HuH-7 (cell line): ENCODE measurements around the gene TIGD2.
A peak's percentile ranks its signal among the peaks of the same experiment; 100 is the strongest.

Source experiments
- DNase-seq: peaks from one replicate; pipeline ENCODE4 v3.0.0; 2011; ENCODE audit warnings: low spot score

Gene TIGD2

GRCh38 chr4:89110986-89111832 is at the start of gene TIGD2:
TIGD2 (plus strand) TSS chr4:89111533; CDS start chr4:89112975, 1,442 bp downstream.
- peak; percentile 79 for DNase-seq

- DNase-seq: no peak
Observed at GRCh38 chr4:89064848-89065247, 46.5 kb upstream of the TIGD2 start.

- no peak for DNase-seq
Observed at GRCh38 chr4:89067417-89067816, 43.9 kb upstream of the TIGD2 start.

DNA sequence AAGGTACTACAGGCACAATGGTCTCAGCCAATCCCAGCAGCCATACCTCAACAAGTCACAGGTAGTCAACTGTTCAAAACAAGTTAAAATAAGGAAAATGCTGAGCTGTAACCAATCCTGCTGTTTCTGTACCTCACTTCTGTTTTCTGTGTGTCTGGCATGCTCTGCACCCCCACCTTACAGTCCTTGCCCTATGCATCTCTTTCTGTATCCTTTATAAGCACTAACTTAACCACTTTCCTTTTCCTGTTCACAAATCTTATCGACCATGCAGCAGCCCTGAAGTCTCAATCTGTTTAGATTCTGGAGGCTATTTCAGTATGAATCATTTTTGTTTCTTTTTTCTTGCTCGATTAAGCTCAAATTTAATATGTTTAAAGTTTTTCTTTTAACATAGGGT is 41.9 kb upstream of the TIGD2 start:
- no peak for DNase-seq

DNA sequence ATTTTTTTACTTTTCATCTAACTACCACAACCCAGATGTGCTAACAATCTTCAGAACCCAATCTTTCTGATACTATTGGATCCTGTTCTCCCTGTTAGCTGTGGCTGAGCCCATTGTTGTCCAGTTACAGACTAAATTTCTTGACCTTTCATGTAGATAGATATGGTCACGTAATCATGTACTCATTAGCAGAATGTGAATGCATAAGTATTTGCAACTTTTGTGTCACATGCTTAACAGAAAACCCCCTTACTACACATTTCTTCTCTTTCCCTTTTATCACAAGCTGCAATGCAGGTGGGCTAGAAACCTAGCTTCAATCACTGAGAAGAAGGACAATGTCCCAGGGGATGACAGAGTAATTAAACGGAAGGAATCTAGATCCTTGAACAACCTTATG is 41.3 kb upstream of the TIGD2 start:
- DNase-seq: no peak

GRCh38 chr4:89071311-89071710 is 40.0 kb upstream of the TIGD2 start:
- no peak for DNase-seq

- no peak for DNase-seq
Observed at GRCh38 chr4:89072921-89073320, 38.4 kb upstream of the TIGD2 start.

- DNase-seq: no peak
Observed at GRCh38 chr4:89077761-89078160, 33.6 kb upstream of the TIGD2 start.

GRCh38 chr4:89078300-89078699 is 33.0 kb upstream of the TIGD2 start:
- no peak for DNase-seq

DNA sequence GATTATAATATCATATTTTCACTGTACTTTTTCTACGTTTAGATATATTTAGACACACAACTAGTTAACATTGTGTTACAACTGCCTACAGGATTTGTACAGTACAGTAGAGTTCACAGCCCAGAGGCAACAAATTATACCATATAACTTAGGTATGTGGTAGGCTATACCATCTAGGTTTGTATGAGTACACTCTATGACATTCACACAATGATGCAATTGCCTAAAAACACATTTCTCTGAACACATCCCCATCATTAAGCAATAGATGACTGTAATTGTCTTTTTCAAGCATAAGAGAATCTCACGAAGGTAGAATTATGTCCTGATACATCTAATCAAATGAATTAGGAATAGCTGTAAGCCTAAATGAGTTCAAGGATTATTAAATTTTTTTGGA is 12.3 kb upstream of the TIGD2 start:
- no peak for DNase-seq

GRCh38 chr4:89099471-89099870 is 11.9 kb upstream of the TIGD2 start:
- DNase-seq: no peak

- DNase-seq: no peak
Observed at GRCh38 chr4:89100853-89101252, 10.5 kb upstream of the TIGD2 start.

GRCh38 chr4:89101256-89102161 is 9.8 kb upstream of the TIGD2 start:
- DNase-seq: no peak

DNA sequence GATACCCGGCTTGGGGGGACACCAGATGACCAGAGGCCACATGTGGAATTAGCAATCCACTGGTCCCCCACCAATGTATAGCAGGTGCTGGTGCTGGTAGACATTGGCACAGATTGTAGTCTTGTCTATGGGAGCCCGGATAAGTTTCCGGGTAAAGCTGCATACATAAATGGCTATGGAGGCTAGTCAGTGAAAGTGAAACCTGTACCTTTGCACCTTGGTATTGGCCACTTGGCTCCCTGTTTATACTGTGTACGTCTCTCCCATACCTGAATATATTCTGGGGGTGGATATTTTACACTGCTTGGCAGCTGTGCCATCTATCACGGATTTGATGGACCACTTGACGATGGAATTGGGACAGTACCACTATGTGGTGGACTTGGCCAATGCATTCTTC is 5.6 kb upstream of the TIGD2 start:
- DNase-seq: no peak

GRCh38 chr4:89108091-89108490 is 3.2 kb upstream of the TIGD2 start:
- DNase-seq: no peak

DNA sequence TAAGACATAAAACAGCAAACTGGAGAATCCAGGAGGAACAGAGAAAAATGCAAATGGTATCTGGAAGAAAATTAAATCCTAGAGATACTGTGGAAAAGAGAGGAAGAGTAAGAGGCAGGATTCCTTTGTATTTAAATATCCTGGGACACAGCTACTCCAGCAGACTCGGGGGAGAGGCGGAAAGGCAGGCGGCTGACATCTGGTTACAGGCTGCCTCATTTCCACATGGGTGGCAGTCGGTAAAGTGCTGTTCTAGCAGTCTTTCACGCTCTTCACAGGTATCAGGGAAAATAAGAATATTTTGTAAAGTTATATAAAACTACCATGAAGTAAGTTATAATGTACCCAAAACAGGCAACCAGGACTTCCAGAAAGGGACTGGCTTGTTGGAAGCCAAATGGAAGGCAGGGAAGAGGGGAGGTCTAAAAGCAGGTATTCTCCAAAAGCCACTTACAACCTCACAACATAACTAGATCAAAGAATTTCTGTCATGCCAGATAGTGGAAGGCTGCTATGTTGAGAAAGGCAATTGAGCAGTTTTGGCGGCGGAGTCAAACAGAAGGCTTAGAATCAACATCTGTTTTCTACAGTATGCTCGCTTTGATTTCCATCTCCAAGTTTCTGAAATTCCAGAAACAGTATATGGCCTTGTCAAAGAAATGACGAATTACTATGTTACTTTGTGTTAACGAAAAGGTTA is 1.3 kb upstream of the TIGD2 start:
- no peak for DNase-seq

GRCh38 chr4:89110541-89110985 is 770 bp upstream of the TIGD2 start:
- no peak for DNase-seq

GRCh38 chr4:89111833-89112563 is 665 bp downstream of the TIGD2 start:
- peak; percentile 52 for DNase-seq

DNA sequence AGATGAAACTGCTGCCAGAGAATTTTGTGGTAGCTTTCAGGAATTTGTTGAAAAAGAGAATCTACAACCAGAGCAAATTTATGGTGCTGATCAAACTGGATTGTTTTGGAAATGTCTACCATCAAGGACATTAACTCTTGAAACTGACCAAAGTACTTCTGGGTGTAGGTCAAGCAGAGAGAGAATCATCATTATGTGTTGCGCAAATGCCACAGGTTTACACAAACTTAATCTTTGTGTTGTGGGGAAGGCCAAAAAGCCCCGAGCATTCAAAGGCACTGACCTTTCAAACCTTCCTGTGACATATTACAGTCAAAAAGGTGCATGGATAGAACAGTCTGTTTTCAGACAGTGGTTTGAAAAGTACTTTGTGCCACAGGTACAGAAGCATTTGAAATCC is 2.1 kb downstream of the TIGD2 start:
- no peak for DNase-seq

DNA sequence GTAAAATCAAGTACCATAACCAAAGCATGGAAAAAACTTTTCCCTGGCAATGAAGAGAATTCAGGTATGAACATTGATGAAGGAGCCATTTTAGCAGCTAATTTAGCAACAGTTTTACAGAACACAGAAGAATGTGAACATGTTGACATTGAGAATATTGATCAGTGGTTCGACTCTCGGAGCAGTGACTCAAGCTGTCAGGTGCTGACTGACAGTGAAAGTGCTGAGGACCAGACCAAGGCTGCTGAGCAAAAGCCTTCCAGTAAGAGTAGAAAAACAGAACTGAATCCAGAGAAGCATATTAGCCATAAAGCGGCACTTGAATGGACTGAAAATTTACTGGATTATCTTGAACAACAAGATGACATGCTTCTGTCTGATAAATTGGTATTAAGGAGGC is 2.8 kb downstream of the TIGD2 start:
- DNase-seq: no peak

DNA sequence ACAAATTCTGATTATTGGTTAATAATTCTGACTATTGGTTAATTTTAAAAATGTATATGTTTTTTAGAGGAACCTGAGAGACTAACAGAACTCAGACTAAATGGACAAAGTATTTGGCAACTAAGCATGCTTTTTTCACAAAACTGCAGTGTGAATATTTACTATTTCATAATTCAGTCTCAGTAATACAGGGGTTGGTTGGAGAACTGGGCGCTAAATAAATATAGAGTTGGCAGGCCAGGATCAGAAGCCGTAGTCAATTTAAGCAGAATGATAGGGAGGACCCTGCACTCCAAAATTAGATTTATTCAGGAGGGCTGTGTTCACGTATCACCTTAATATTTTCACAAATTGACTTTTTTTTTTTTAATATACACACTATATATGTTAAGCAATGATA is 5.8 kb downstream of the TIGD2 start:
- DNase-seq: no peak

DNA sequence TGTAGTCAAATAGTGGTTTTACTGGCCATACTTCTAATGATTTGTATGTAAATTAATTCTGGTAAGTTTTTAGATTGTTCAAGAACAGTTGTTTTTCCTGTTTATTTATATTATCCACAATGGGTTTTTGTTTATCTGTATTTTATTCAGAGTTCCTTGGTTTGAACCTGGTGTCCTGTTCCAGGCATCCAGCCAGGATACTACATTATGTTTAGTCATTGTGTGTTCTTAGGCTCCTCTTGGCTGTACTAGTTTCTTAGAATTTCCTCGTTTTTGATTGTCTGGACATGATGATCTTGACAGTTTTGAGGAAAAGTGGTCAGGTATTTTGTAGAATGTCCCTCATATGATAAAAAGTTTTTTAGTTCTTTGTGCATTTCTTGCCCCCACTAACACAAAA is 7.8 kb downstream of the TIGD2 start:
- no peak for DNase-seq
